ENCODE measurements around the gene HDAC10.

Gene HDAC10

GRCh38 chr22:50281957-50282356, 30.9 kb upstream of the HDAC10 start:
- Histone ChIP-seq H3K27me3 (ENCODE audit: insufficient read depth, low read length) (no peaks in the 10 kb centered on the region), H4K12ac (ENCODE audit: low read depth, low read length) (peak overlapping the region; percentile 43), H3K4me2 (ENCODE audit: low read length) (peak overlapping the region; percentile 25), H2AK5ac (ENCODE audit: low read length) (peak overlapping the region; percentile 83), H3K79me2 (ENCODE audit: control insufficient read depth, insufficient read depth, low read length, poor library complexity) (peaks cover 10% of the 10 kb centered on the region), H2BK12ac (ENCODE audit: low read length) (peak overlapping the region; percentile 93), H3K9me3 (ENCODE audit: insufficient read depth, low read depth, low read length) (peaks cover 2% of the 10 kb centered on the region), H3K9ac (ENCODE audit: low read length) (no peak overlapping the region), H3K27ac (ENCODE audit: low read depth, low read length) (peak overlapping the region; percentile 46), H3K36me3 (ENCODE audit: control insufficient read depth in 1 of 2, insufficient read depth in 2 of 2, low read length in 2 of 2) (peaks cover 79 to 88% of the 10 kb centered on the region in 2 experiments), H3K23ac (ENCODE audit: low read length) (no peak overlapping the region), H2BK5ac (ENCODE audit: low read depth, low read length, poor library complexity) (peak overlapping the region; percentile 71), H4K91ac (ENCODE audit: low read depth, low read length) (peak overlapping the region; percentile 98), H3K79me1 (ENCODE audit: low read length) (peaks cover 15% of the 10 kb centered on the region), H2BK120ac (ENCODE audit: insufficient read depth, low read length, poor library complexity) (peak overlapping the region; percentile 93), H4K8ac (ENCODE audit: low read depth, low read length) (peak overlapping the region; percentile 55), H3K14ac (ENCODE audit: low read length) (peak overlapping the region; percentile 83), H3K18ac (ENCODE audit: low read length) (peak overlapping the region; percentile 86), H3K4me1 (ENCODE audit: control insufficient read depth in 1 of 2, insufficient read depth in 2 of 2, low read length in 2 of 2) (peaks cover 12 to 15% of the 10 kb centered on the region in 2 experiments), H2AFZ (ENCODE audit: insufficient read depth, low read length, poor library complexity) (peak overlapping the region; percentile 4), H3K4me3 (ENCODE audit: low read depth, low read length) (no peak overlapping the region), H3K4ac (ENCODE audit: low read depth, low read length) (peak overlapping the region; percentile 23)
- no CpG with 5 or more reads among the region's 25 CpGs for WGBS (ENCODE audit: extremely low coverage, insufficient coverage, insufficient read length)
- no peak for DNase-seq

- no CpG with 5 or more reads among the region's 36 CpGs for WGBS (ENCODE audit: extremely low coverage, insufficient coverage, insufficient read length)
- Histone ChIP-seq H3K36me3 (ENCODE audit: control insufficient read depth in 1 of 2, insufficient read depth in 2 of 2, low read length in 2 of 2) (peaks cover 78 to 88% of the 10 kb centered on the region in 2 experiments), H3K27me3 (ENCODE audit: insufficient read depth, low read length) (no peaks in the 10 kb centered on the region), H3K14ac (ENCODE audit: low read length) (no peak overlapping the region), H2AK5ac (ENCODE audit: low read length) (no peak overlapping the region), H3K4me1 (ENCODE audit: control insufficient read depth in 1 of 2, insufficient read depth in 2 of 2, low read length in 2 of 2) (peaks cover 12 to 15% of the 10 kb centered on the region in 2 experiments), H3K9me3 (ENCODE audit: insufficient read depth, low read depth, low read length) (peaks cover 2% of the 10 kb centered on the region), H2AFZ (ENCODE audit: insufficient read depth, low read length, poor library complexity) (no peak overlapping the region), H4K91ac (ENCODE audit: low read depth, low read length) (peak overlapping the region; percentile 98), H2BK12ac (ENCODE audit: low read length) (peak overlapping the region; percentile 93), H3K79me2 (ENCODE audit: control insufficient read depth, insufficient read depth, low read length, poor library complexity) (peaks cover 10% of the 10 kb centered on the region), H3K4ac (ENCODE audit: low read depth, low read length) (no peak overlapping the region), H3K4me2 (ENCODE audit: low read length) (no peak overlapping the region), H3K4me3 (ENCODE audit: low read depth, low read length) (no peak overlapping the region), H4K12ac (ENCODE audit: low read depth, low read length) (no peak overlapping the region), H2BK120ac (ENCODE audit: insufficient read depth, low read length, poor library complexity) (no peak overlapping the region), H4K8ac (ENCODE audit: low read depth, low read length) (no peak overlapping the region), H3K18ac (ENCODE audit: low read length) (peak overlapping the region; percentile 86), H2BK5ac (ENCODE audit: low read depth, low read length, poor library complexity) (no peak overlapping the region), H3K27ac (ENCODE audit: low read depth, low read length) (no peak overlapping the region), H3K9ac (ENCODE audit: low read length) (no peak overlapping the region), H3K79me1 (ENCODE audit: low read length) (peaks cover 15% of the 10 kb centered on the region), H3K23ac (ENCODE audit: low read length) (no peak overlapping the region)
- DNase-seq, result no peak
These were observed 30.3 kb upstream of the HDAC10 start for GRCh38 chr22:50281384-50281760.

- H3K14ac ChIP-seq (ENCODE audit: low read length), result no peak overlapping the region
- H3K18ac ChIP-seq (ENCODE audit: low read length), result no peak overlapping the region
- H3K79me2 ChIP-seq (ENCODE audit: control insufficient read depth, insufficient read depth, low read length, poor library complexity), result peaks cover 10% of the 10 kb centered on the region
- H2BK12ac ChIP-seq (ENCODE audit: low read length), result peak overlapping the region; percentile 9
- no peak for DNase-seq
- H3K79me1 ChIP-seq (ENCODE audit: low read length), result peaks cover 15% of the 10 kb centered on the region
- H3K27me3 ChIP-seq (ENCODE audit: insufficient read depth, low read length), result no peaks in the 10 kb centered on the region
- no peak overlapping the region for H2BK120ac ChIP-seq (ENCODE audit: insufficient read depth, low read length, poor library complexity)
- no peak overlapping the region for H2AFZ ChIP-seq (ENCODE audit: insufficient read depth, low read length, poor library complexity)
- peaks cover 12 to 18% of the 10 kb centered on the region in 2 experiments for H3K4me1 ChIP-seq (ENCODE audit: control insufficient read depth in 1 of 2, insufficient read depth in 2 of 2, low read length in 2 of 2)
- H3K27ac ChIP-seq (ENCODE audit: low read depth, low read length), result no peak overlapping the region
- no peak overlapping the region for H4K8ac ChIP-seq (ENCODE audit: low read depth, low read length)
- H3K4me3 ChIP-seq (ENCODE audit: low read depth, low read length), result no peak overlapping the region
- H4K91ac ChIP-seq (ENCODE audit: low read depth, low read length), result peak overlapping the region; percentile 98
- no CpG with 5 or more reads among the region's 47 CpGs for WGBS (ENCODE audit: extremely low coverage, insufficient coverage, insufficient read length)
- peaks cover 78 to 88% of the 10 kb centered on the region in 2 experiments for H3K36me3 ChIP-seq (ENCODE audit: control insufficient read depth in 1 of 2, insufficient read depth in 2 of 2, low read length in 2 of 2)
- no peak overlapping the region for H2BK5ac ChIP-seq (ENCODE audit: low read depth, low read length, poor library complexity)
- H3K4me2 ChIP-seq (ENCODE audit: low read length), result no peak overlapping the region
- H3K9ac ChIP-seq (ENCODE audit: low read length), result no peak overlapping the region
- peaks cover 4% of the 10 kb centered on the region for H3K9me3 ChIP-seq (ENCODE audit: insufficient read depth, low read depth, low read length)
- H2AK5ac ChIP-seq (ENCODE audit: low read length), result no peak overlapping the region
- no peak overlapping the region for H3K23ac ChIP-seq (ENCODE audit: low read length)
- H4K12ac ChIP-seq (ENCODE audit: low read depth, low read length), result no peak overlapping the region
- H3K4ac ChIP-seq (ENCODE audit: low read depth, low read length), result no peak overlapping the region
These were observed 29.8 kb upstream of the HDAC10 start for GRCh38 chr22:50280708-50281383.

- Histone ChIP-seq H2BK5ac (ENCODE audit: low read depth, low read length, poor library complexity) (no peak overlapping the region), H3K14ac (ENCODE audit: low read length) (no peak overlapping the region)
These were observed 29.1 kb upstream of the HDAC10 start for GRCh38 chr22:50280022-50280707.

More at GRCh38 chr22:50280022-50280707, 29.1 kb upstream of the HDAC10 start:
- Histone ChIP-seq H3K27ac (ENCODE audit: low read depth, low read length) (no peak overlapping the region), H3K9ac (ENCODE audit: low read length) (no peak overlapping the region), H3K18ac (ENCODE audit: low read length) (no peak overlapping the region), H3K79me1 (ENCODE audit: low read length) (peaks cover 15% of the 10 kb centered on the region), H2AK5ac (ENCODE audit: low read length) (no peak overlapping the region), H3K23ac (ENCODE audit: low read length) (no peak overlapping the region), H4K8ac (ENCODE audit: low read depth, low read length) (no peak overlapping the region), H3K4ac (ENCODE audit: low read depth, low read length) (no peak overlapping the region), H2BK12ac (ENCODE audit: low read length) (no peak overlapping the region), H3K36me3 (ENCODE audit: control insufficient read depth in 1 of 2, insufficient read depth in 2 of 2, low read length in 2 of 2) (peaks cover 81 to 92% of the 10 kb centered on the region in 2 experiments), H3K79me2 (ENCODE audit: control insufficient read depth, insufficient read depth, low read length, poor library complexity) (peaks cover 10% of the 10 kb centered on the region), H2AFZ (ENCODE audit: insufficient read depth, low read length, poor library complexity) (no peak overlapping the region), H2BK120ac (ENCODE audit: insufficient read depth, low read length, poor library complexity) (no peak overlapping the region), H3K4me1 (ENCODE audit: control insufficient read depth in 1 of 2, insufficient read depth in 2 of 2, low read length in 2 of 2) (peaks cover 12 to 23% of the 10 kb centered on the region in 2 experiments), H4K91ac (ENCODE audit: low read depth, low read length) (no peak overlapping the region), H3K27me3 (ENCODE audit: insufficient read depth, low read length) (no peaks in the 10 kb centered on the region), H3K4me2 (ENCODE audit: low read length) (no peak overlapping the region), H3K9me3 (ENCODE audit: insufficient read depth, low read depth, low read length) (peaks cover 5% of the 10 kb centered on the region), H3K4me3 (ENCODE audit: low read depth, low read length) (no peak overlapping the region), H4K12ac (ENCODE audit: low read depth, low read length) (no peak overlapping the region)
- DNase-seq, result no peak
- no CpG with 5 or more reads among the region's 38 CpGs for WGBS (ENCODE audit: extremely low coverage, insufficient coverage, insufficient read length)
